GM21360 (cell line): Measurements from ENCODE around the gene ARHGEF33.

Experiments
- ATAC-seq: cut with Tn5 transposase; IDR thresholded peaks from one replicate; pipeline ENCODE4 v1.9.1; 2021; ENCODE audit warnings: mild to moderate bottlenecking, moderate library complexity; ENCODE audit not compliant: unreplicated experiment

The ARHGEF33 gene

DNA sequence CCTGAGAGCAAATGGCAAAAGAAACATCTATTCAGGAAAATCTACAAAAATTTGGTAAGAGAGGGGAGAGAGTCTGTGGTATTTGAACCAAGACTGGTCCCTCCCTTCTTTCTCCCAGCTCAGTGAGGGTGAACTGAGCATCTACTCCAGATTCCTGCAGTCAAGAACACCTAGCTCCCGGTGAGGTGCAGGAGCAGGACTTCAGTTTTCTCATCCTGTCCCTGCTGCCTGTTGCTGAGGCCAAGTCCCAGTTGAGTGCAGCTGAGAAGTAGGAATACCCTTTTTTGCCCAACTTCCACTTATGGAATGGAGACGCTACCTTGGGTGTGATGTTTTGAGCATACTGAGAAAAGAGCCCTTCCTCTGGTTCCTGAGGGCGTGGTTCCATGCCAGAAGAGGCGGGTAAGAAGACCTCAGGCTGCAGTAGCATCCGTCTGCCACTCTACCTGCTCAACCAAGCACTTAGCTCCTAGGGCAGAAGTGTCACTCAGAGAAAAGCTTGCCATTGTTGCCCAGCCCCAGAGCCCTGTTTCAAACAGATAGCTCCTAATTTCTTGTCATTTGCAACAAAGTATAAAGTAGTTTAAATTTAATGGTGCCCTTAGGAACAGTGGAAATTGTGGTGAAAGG is 118.3 kb downstream of the ARHGEF33 start:
- no peak for ATAC-seq

DNA sequence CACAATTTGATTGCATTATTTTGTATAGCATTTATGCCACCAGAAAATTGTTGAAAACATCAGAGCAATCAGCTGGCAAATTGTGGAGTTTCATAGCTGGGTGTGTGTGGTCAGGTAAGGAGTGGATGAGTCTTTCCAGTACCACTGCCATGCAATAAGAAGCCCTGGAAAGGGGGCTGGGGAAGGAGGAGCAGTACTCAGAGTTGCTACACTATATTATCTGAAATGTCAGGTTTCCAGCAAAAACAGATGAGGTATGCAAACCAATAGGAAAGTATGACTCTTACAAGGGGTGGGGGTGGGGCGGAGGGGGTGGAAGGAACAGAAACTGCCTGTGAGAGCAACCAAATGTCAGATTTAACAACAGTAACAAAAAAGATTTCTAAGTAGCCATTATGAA is 119.0 kb downstream of the ARHGEF33 start:
- ATAC-seq = no peak

DNA sequence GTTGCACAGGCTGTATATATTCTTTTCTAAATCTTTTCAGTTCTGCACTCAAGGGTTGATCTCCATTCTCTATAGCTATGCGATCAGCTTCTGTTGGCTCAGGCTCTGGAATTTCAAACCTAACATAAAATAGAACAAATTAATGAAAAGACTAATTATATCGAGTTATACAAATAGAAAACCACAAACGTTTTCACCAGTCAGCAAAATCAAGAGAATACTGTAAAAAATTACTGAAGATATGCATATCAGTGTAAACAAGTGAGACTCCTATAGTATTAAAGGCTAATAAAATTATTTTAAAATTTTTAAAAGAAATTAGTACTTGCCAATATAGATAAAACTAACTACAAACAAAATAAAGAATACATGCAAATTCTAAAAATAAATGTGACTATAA is 124.2 kb downstream of the ARHGEF33 start:
- ATAC-seq = no peak

DNA sequence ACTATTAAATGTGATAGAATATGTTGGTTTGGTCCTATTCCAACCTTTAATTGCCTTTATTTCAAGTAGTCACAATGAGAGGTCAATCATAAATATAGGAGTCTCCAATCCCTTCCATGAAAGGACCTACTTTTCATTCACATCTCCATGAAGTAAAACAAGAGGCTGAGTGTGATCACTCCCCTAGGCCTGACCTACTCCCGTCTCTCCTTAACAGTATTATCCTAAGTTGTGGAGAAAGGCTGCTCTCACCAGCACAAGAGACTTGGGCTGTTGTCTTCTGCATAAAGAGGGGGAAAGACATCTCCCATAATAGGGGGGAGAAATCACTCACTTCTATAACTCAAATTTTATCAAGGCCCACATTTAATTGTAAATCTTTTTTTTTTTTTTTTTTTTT is 125.7 kb downstream of the ARHGEF33 start:
- ATAC-seq = no peak

DNA sequence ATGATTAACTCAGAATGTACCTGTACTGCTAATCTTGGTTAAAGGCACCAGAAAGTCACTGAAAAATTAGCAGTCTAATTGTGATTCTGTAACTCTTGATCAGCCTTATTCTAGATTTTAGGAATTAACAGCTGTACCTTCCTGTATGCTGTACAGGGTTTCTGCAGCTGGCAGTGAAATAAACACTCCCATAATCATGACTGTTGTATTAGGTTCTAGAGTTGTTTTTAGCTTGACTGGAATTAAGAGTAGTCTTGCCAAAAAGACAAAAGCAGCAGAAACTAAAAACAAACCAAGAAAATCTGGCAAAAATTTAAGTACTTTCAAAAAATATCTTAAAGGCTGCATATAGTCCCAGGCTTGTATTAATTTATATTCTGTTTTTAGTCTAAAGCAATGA is 127.7 kb downstream of the ARHGEF33 start:
- no peak for ATAC-seq

DNA sequence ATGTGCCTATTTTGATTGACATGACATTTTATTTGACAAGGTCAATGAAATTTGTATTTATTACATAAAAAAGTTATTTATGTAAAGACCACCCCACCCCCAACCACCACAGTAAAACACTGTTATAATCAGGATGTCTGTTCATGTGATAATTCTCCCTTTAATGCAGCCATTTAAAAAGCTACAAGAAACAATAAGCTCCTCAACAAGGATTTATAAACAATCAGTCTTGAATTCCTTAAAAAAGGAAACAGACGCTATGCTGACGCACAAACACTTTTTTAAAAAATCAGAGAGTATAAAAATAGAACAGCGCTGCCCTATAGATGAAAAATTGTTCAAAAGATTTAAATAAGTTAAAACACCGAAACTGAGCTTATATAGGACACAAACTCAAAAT is 129.0 kb downstream of the ARHGEF33 start:
- ATAC-seq = no peak

DNA sequence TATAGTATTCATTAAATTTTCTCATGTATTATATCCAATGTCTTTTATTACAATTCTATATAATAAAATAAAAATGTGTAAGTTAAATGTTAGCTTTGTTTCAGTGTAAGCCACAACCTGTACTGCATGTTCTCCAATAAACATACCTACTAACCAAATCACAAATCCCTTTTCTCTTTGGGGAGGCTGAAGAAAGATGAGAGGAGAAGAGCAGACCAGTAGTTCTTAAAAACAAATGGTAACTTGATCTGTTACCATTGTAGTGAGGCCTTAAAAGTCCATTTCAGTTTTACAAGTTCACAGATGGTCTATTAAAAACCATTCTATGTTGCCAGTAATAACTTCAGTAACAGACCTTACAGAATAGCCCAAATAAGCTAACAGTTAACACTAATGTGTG is 130.7 kb downstream of the ARHGEF33 start:
- no peak for ATAC-seq

DNA sequence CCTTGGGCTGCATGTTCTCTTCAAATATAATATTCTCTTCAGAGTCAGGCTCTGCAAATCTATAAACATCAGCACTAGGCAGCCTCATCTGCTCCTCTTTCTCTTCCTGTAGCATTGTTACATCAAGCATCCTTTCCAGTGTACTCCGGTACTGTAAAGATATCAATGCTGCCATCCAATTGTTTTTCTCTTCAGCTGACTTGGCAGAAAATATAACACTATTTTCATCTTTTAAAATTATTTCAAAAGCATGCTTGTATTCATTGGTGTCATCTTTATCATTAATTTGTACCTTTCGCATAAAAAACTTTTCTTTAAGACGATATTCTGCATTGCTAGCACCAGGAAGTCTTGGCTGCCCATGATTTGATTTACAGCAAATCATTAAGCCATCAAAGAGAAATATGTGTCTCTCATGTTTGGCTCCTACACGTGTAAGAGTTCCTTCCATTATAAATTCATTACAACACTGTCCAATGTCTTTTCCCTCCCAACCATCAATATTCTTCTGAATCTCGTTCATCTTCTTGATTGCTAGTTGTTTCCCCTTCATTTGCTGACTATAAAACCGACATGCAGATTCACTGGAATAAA is 133.1 kb downstream of the ARHGEF33 start:
- no peak for ATAC-seq

DNA sequence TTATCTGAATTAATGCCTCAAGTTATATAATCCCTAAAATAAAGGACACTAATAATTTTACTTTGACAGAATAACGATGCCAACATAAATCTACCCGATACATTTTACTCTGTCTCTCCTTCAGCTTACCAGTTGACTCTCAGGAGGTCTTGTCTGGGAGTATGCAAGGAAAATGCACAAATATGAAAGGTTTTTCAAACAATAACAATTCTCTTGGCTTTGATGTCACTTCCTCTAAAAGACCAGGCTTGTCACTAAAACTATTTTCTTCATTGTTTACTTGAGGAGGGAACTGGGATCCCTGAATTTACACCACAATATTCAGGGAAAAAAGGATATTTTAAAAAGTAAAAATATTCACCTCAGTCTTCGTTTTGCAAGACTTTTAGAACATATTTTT is 134.0 kb downstream of the ARHGEF33 start:
- ATAC-seq = no peak

DNA sequence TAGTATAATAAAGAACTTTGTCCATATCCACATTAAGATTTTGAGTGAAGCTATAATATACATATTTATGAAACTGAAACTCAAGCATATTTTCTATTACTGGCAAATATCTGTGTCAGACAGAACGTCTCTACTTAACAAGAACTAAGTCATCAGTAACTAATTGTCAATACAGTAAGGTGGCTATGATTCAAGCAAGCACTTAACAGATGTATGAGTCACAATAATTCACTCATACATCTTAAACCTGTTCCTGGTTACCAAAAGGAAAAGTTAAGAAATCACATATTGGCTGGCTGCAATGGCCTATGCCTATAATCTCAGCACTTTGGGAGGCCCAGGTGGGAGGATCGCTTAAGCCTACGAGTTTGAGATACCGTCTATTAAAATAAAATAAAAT is 135.2 kb downstream of the ARHGEF33 start:
- ATAC-seq = no peak
